Measurements from ENCODE around the gene APPL2.
"Not testable (repeated sequence)": the region's sequence is repeated elsewhere in the genome, so short reads cannot be mapped to it uniquely, and the experiment has no call there.

Gene APPL2

GRCh38 chr12:105204916-105205315 lies 31.1 kb downstream of the APPL2 start:
- no peak for TF ChIP-seq ZNF274 (IDR thresholded peaks at IDR 0.05; ENCODE audit: low read depth, low read length)
- H3K4me3 ChIP-seq (ENCODE audit: low read length) = no peak overlapping the region

GRCh38 chr12:105204127-105204526 lies 31.8 kb downstream of the APPL2 start:
- no peak overlapping the region for H3K4me3 ChIP-seq (ENCODE audit: low read length)
- TF ChIP-seq ZNF274 (IDR thresholded peaks at IDR 0.05; ENCODE audit: low read depth, low read length) = no peak

- TF ChIP-seq ZNF274 (IDR thresholded peaks at IDR 0.05; ENCODE audit: low read depth, low read length) = no peak
- no peak overlapping the region for H3K4me3 ChIP-seq (ENCODE audit: low read length)
These were observed 33.8 kb downstream of the APPL2 start for GRCh38 chr12:105202202-105202601.

GRCh38 chr12:105201299-105201698 lies 34.7 kb downstream of the APPL2 start:
- no peak for TF ChIP-seq ZNF274 (IDR thresholded peaks at IDR 0.05; ENCODE audit: low read depth, low read length)
- H3K4me3 ChIP-seq (ENCODE audit: low read length) = no peak overlapping the region

- H3K4me3 ChIP-seq (ENCODE audit: low read length) = no peak overlapping the region
- TF ChIP-seq ZNF274 (IDR thresholded peaks at IDR 0.05; ENCODE audit: low read depth, low read length) = no peak
These were observed 35.6 kb downstream of the APPL2 start for GRCh38 chr12:105200385-105200784.

GRCh38 chr12:105198961-105199360 lies 37.0 kb downstream of the APPL2 start:
- no peak overlapping the region for H3K4me3 ChIP-seq (ENCODE audit: low read length)
- no peak for TF ChIP-seq ZNF274 (IDR thresholded peaks at IDR 0.05; ENCODE audit: low read depth, low read length)

- no peak for TF ChIP-seq ZNF274 (IDR thresholded peaks at IDR 0.05; ENCODE audit: low read depth, low read length)
These were observed 39.9 kb downstream of the APPL2 start for GRCh38 chr12:105196090-105196489.

GRCh38 chr12:105194947-105195346 lies 41.0 kb downstream of the APPL2 start:
- TF ChIP-seq ZNF274 (IDR thresholded peaks at IDR 0.05; ENCODE audit: low read depth, low read length) = no peak

More at GRCh38 chr12:105196090-105196489, 39.9 kb downstream of the APPL2 start:
- no peak overlapping the region for H3K4me3 ChIP-seq (ENCODE audit: low read length)

GRCh38 chr12:105192624-105193225 lies 43.2 kb downstream of the APPL2 start:
- no peak for TF ChIP-seq ZNF274 (IDR thresholded peaks at IDR 0.05; ENCODE audit: low read depth, low read length)
- no peak overlapping the region for H3K4me3 ChIP-seq (ENCODE audit: low read length)

More at GRCh38 chr12:105194947-105195346, 41.0 kb downstream of the APPL2 start:
- no peak overlapping the region for H3K4me3 ChIP-seq (ENCODE audit: low read length)

- no peak overlapping the region for H3K4me3 ChIP-seq (ENCODE audit: low read length)
- no peak for TF ChIP-seq ZNF274 (IDR thresholded peaks at IDR 0.05; ENCODE audit: low read depth, low read length)
These were observed 45.4 kb downstream of the APPL2 start for GRCh38 chr12:105190530-105190929.

GRCh38 chr12:105189293-105189692 lies 46.7 kb downstream of the APPL2 start:
- no peak overlapping the region for H3K4me3 ChIP-seq (ENCODE audit: low read length)
- no peak for TF ChIP-seq ZNF274 (IDR thresholded peaks at IDR 0.05; ENCODE audit: low read depth, low read length)

GRCh38 chr12:105183976-105184375 lies 52.0 kb downstream of the APPL2 start:
- H3K4me3 ChIP-seq (ENCODE audit: low read length) = not testable (repeated sequence)

GRCh38 chr12:105183406-105183805 lies 52.6 kb downstream of the APPL2 start:
- H3K4me3 ChIP-seq (ENCODE audit: low read length) = not testable (repeated sequence)

GRCh38 chr12:105179114-105179513 lies 56.9 kb downstream of the APPL2 start:
- H3K4me3 ChIP-seq (ENCODE audit: low read length) = not testable (repeated sequence)

- TF ChIP-seq ZNF274 (IDR thresholded peaks at IDR 0.05; ENCODE audit: low read depth, low read length) = no peak
- no peak overlapping the region for H3K4me3 ChIP-seq (ENCODE audit: low read length)
These were observed 58.8 kb downstream of the APPL2 start for GRCh38 chr12:105177208-105177607.

- no peak for TF ChIP-seq ZNF274 (IDR thresholded peaks at IDR 0.05; ENCODE audit: low read depth, low read length)
- no peak overlapping the region for H3K4me3 ChIP-seq (ENCODE audit: low read length)
These were observed 60.5 kb downstream of the APPL2 start for GRCh38 chr12:105175397-105175990.
